GM18867 (cell line): ENCODE data around the gene PES1.
A peak's percentile ranks its signal among the peaks of the same experiment; 100 is the strongest.
"Not testable (repeated sequence)": the region's sequence is repeated elsewhere in the genome, so short reads cannot be mapped to it uniquely, and the experiment has no call there.

ENCODE experiments used
- ATAC-seq: cut with Tn5 transposase; IDR thresholded peaks from one replicate; pipeline ENCODE4 v1.9.1; 2021; ENCODE audit warnings: mild to moderate bottlenecking, moderate library complexity; ENCODE audit not compliant: unreplicated experiment

PES1 gene

DNA sequence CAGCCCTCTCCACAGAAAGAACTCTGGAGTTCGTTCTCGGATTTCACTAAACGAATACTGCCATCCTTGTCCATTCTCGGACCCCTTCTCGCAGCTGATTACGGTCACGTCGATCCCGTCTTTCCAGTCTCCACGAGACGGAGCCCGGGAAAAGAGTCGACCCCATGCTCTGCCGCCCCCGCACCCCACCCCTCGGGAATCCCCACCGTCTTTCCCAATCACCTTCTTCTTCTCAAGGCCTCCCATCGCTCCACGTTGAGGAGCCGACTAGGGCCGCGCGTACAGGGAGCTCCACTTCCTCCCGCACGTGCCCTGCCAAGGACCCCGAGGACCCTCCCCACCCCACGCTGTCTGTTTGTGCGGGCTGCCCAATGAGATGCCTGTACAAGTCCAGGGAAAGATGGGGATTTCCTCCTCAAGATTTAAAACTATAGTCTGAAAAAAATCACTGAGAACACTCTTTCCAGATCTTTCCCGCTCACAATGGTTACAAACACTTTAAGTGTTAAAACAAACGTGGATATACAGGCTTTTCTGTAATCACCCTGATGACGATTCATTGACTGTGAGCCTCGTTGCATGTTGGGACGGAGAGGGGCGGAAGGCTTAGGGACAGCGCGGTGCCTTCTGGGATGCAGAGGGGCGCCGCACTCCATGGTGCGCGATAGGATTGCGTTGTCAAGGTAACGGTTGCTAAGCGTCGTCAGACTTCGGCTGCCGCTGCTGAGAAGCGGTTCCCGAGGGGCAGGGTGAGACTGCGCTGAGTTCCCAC, at the start of gene PES1:
Gene PES1 (minus strand): TSS at position 323 of the 772 bp plus-strand sequence. CDS start 77 bp downstream, at position 246.
- ATAC-seq, result peak; percentile 98

DNA sequence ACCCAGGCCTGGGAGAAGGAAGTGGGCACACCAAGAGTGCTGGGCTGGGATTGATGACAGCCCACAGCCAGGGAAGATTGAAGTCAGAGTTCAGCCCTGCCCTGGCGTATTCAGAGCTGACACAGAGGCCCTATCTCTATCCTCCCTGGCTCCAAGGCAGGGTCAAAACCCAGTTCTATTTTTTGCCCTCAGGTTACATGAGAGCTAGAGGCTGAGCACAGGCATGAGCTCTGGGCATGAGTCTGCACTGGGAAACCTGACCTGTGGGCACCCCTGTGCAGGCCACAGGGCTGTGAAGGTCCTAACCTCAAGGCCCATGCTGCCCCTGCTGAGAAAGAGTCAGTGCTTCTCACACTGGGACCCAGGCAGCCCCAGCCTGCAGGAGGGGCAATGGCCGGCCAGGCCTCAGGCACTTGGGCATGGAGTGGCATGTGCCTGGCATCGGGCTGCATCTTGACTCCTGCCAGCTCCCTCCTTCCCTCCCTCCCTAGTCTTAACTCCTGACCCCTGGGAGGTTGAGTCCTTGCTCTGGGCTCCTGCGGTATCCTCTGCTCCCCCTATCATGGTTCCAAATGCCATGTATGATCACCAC, 49.2 kb upstream of the PES1 start:
- ATAC-seq, result no peak

DNA sequence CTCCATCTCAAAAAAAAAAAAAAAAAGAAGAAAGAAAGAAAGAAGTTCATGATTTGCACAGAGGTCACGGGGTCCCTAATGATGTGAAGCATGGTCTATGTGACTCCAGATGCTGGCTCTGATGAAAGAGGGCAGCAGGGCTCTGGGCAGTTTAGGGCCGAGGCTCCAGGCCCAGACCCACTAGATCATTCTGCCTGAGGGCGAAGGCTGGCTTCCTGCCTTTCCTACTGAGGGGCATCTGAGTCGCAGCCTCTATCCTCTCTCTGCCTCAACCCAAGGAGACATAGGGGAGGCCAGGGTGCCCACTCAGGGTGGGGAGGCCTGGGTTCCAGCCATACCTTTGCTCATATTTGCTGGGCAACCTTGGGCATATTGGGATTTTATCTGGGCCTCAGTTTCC, 48.7 kb upstream of the PES1 start:
- ATAC-seq, result no peak

DNA sequence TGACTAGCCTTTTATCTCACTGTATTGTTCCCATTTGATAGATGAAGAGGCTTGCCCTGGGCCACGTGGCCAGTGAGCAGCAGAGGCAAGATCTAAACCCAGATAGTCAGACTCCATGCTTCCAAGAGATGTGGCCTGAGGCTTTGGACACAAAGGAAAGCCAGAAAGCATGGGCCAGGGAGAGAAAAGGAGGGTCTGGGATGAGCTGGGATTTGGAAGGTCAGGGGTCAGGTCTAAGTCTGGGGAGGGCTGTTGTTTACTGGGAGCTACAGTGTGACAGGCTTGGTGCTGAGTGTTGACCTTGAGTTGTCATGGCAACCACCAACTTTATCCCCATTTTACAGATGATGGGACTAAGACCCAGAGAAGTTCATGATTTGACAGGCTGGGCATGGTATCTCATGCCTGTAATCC, 46.0 kb upstream of the PES1 start:
- ATAC-seq, result no peak

DNA sequence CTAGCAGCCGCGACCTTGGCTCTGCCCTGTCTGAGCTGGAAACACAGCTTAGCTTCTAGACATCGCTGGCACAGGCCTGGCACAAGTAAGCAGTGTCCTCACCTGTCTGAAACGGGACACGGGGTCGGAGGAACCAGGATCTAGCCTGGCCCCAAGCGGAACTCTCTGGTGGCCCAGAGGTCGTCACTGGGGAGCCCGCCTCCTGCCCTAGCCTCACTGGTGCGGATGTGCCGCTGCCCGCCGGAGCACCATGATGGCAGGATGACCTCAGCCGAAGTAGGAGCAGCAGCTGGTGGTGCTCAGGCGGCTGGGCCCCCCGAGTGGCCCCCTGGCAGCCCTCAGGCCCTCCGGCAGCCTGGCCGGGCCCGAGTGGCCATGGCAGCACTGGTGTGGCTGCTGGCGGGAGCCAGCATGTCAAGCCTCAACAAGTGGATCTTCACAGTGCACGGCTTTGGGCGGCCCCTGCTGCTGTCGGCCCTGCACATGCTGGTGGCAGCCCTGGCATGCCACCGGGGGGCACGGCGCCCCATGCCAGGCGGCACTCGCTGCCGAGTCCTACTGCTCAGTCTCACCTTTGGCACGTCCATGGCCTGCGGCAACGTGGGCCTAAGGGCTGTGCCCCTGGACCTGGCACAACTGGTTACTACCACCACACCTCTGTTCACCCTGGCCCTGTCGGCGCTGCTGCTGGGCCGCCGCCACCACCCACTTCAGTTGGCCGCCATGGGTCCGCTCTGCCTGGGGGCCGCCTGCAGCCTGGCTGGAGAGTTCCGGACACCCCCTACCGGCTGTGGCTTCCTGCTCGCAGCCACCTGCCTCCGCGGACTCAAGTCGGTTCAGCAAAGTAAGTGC, 44.7 kb upstream of the PES1 start:
- ATAC-seq, result no peak

DNA sequence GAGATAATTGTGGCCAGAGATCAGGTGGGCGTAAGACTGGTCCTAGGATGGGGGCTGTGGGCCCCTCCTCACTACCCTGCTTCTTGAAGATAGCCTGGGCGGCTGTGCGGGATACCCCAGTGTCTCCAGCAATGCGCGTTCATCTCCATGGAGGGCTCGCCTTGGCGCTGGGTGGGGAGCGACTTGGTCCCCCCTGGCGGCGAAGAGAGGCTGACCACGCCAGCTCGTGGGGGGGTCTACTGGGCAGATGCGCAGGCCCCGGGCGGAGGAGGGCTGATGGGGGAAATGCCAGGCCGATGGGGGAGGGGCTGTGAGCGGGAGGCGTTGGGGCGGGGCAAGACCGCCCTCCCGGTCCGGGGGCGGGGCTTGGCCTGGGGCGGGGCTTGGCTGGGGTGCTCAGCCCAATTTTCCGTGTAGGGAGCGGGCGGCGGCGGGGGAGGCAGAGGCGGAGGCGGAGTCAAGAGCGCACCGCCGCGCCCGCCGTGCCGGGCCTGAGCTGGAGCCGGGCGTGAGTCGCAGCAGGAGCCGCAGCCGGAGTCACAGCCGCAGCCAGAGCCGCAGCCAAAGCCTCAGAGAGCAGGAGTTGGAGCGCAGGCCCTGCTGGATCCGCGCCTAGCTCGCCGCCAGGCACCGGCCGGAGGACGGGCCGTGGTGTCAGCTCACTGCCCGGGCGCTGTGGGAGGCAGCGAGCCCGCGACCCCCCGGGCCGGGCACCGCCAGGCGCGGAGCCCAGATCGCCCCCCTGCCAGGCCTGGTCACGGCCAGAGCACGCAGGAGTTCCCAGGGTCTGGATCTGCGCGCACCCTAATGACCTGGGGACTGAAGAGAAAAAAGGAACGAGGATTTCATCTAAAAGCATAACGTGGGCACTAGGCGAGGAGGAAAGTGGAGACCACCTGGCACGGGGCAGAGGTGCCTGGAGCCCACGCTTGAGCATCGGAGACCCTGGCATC, 43.8 kb upstream of the PES1 start, which contains the start of gene SLC35E4:
Gene SLC35E4 (plus strand): TSS at position 509 of the 953 bp plus-strand sequence. CDS start 670 bp downstream, outside the sequence.
- ATAC-seq, result peak; percentile 68

DNA sequence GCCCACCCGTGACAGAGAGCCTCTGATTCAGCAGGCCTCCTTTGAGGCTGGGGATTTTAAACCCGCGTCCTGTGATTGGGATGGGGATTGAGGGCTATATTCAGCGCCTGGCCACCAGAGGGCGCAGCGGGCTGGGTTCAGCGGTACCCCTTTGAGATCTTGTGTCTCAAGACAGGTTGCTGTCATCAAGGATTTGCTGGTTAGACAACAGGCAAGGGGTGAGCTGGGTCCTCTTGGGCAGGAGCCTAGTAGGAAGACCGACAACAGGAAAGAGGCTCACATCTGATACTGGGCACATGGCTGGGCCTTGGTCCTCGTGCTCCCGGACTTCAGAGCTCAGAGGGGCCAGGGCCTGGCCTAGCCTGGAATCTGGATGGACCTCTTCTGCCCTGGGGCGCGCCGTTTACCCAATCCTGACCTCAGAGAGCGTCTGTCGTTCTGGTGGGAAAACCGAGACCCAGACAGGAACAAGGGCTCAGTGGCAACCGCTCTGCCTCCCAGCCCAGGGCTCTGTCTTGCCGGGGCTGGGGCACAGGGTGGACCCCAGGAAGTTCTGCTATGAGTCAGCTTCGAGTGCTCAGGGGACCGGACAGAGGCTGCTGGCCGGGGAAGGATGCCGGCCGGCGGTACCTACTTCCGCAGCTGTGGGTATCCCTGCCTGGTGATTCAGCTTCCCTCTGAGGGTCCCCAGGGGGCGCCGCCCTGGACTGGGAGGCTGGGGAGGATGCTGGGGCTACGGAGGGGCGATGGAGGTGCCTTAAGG, 42.9 kb upstream of the PES1 start:
- ATAC-seq, result peak; percentile 47

DNA sequence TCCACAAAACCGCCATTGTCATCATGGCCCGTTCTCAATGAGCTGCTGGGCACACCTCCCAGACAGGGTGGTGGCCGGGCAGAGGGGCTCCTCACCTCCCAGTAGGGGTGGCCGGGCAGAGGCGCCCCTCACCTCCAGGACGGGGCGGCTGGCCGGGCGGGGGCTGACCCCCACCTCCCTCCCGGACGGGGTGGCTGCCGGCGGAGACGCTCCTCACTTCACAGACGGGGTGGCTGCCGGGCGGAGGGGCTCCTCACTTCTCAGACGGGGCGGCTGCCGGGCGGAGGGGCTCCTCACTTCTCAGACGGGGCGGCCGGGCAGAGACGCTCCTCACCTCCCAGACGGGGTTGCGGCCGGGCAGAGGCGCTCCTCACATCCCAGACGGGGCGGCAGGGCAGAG, 39.8 kb upstream of the PES1 start:
- not testable (repeated sequence) for ATAC-seq

DNA sequence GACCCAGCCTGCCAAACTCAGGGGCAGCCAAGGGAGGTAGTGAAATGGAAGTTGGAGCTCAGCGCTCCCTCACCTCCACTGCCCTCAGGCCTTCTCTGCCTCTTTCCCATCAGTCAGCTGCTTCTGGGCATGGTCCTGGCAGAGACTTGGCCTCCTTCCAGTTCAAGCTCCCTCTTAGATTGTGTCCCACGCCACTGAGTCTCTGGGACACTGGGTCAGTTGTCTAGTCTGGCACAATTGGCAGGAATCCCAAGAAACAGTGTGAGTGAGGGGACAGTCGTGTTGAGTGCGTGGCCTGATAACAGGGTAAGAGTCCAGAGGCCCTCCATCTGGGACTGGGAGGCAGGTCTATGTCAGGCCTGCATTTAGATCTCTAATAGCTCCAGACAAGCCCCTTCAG, 36.8 kb upstream of the PES1 start:
- no peak for ATAC-seq

DNA sequence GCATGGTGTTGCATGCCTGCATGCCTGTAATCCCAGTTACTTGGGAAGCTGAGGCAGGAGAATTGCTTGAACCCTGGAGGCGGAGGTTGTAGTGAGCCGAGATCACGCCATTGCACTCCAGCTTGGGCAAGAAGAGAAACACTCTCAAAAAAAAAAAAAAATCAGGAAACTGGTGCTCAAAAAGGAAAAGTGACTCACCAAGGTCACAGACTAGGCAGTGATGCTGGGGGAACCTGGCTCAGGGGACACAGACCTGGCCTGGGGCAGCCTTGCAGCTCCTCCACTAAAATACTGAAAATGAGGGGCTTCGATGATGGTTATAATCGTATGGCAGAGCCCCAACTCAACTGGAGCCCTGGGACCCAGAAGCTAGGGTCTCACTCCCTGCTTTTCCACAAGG, 35.8 kb upstream of the PES1 start:
- no peak for ATAC-seq

DNA sequence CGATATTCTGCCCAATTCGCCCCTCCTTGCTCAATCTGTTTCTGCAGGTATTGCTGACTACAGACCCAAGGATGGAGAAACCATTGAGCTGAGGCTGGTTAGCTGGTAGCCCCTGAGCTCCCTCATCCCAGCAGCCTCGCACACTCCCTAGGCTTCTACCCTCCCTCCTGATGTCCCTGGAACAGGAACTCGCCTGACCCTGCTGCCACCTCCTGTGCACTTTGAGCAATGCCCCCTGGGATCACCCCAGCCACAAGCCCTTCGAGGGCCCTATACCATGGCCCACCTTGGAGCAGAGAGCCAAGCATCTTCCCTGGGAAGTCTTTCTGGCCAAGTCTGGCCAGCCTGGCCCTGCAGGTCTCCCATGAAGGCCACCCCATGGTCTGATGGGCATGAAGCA, 34.7 kb upstream of the PES1 start:
- no peak for ATAC-seq

DNA sequence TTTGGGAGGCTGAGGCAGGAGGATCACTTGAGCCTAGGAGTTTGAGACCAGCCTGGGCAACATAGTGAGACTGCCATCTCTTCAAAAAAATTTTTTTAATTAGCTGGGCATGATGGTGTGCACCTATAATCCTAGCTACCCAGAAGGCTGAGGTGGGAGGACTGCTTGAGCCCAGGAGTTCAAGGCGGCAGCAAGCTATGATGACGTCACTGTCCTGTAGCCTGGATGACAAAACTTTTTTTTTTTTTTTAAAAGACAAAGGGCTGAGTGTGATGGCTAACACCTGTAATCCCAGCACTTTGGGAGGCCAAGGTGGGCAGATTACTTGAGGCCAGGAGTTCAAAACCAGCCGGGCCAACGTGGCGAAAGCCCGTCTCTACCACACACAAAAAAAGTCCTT, 28.2 kb upstream of the PES1 start:
- ATAC-seq, result not testable (repeated sequence)

DNA sequence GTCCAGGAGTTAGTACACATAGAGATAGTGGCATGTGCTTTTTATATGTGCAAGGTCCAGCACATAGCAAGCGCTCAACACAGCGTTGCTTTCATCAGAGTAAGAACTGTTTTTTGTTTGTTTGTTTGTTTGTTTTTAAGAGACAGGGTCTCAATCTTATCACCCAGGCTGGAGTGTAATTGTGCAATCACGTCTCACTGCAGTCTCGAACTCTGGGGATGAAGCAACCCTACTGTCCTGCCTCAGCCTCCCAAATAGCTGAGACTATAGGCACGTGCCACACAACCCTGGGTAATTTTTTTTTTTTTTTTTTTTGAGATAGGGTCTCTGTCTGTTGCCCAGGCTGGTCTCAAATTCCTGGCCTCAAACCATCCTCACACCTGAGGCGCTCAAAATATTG, 26.1 kb upstream of the PES1 start:
- no peak for ATAC-seq

DNA sequence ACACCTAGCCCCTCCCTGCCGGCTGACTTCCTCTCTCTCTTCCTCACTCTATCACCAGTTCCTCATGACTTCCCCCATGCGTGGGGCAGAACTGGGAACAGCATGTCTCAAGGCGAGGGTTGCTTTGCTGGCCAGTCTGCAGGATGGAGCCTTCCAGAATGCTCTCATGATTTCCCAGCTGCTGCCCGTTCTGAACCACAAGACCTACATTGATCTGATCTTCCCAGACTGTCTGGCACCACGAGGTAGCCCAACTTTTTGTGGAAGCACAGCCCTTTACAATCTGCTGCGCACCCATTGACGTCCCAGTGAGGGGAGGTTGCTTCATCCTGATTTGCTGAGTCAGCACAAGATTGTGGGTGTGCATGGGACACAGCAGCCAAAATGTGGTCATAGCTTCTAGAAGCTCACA, 23.8 kb upstream of the PES1 start:
- no peak for ATAC-seq

DNA sequence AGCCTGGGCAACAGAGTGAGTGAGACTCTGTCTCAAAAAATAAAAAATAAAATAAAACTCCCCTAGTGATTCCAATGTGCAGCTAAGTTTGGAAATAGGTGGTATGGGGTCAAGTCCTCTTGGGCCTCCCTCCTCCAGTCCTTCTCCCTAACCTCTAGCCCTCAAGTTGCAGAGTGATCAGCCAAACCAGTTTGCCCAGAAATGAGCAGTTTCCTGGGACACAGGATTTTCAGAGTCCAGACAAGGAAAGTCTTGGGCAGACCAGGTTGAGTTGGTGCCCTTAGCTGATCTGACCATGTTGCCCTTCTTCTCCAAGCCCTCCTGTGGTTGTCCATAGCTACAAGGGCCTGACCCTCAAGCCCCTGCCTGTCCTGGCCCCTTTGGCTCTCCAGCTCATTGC, 23.2 kb upstream of the PES1 start:
- ATAC-seq, result no peak

DNA sequence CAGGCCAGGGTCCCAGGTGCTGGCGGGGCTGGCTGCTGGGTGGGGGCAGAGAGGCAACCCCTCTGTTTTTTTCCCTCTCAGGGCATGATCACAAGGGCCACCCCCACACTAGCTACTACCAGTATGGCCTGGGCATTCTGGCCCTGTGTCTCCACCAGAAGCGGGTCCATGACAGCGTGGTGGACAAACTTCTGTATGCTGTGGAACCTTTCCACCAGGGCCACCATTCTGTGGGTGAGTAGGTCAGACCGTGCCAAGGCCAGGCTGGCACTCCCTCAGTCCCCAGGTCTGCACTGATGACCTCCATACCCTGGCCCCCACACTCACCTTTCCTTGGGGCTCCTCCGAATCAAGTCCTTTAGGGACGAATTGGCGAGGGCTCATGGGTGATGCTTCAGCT, 22.6 kb upstream of the PES1 start:
- no peak for ATAC-seq

DNA sequence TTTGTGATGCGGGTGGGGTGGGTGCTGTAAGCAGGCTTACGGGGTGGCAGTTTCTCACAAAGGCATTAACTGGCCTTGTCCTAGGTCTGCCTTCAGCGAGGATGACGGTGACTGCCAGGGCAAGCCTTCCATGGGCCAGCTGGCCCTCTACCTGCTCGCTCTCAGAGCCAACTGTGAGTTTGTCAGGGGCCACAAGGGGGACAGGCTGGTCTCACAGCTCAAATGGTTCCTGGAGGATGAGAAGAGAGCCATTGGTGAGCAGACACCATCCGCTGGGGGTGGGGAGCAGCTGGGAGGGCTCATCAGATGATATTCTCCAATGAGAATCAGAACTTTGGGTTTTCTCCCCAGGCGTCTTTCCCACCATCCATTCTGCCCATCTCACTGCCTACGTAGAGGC, 21.1 kb upstream of the PES1 start:
- ATAC-seq, result no peak

DNA sequence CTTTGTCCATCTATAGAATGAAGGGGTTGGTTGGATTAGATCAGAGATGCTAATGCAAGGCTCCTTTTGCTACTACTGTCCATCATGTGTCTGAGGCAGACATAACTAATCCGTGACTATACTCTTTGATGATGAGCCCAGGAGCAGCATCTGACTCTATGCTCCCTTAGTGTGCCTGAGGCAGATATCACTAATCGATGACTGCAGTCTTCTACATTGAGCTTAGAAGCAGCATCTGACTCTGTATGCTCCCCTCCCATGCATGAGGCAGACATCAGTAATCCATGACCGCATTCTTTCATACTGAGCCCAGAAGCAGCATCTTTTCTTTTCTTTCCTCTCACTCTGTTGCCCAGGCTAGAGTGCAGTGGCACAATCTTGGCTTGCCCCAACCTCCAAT, 19.5 kb upstream of the PES1 start:
- ATAC-seq, result no peak

DNA sequence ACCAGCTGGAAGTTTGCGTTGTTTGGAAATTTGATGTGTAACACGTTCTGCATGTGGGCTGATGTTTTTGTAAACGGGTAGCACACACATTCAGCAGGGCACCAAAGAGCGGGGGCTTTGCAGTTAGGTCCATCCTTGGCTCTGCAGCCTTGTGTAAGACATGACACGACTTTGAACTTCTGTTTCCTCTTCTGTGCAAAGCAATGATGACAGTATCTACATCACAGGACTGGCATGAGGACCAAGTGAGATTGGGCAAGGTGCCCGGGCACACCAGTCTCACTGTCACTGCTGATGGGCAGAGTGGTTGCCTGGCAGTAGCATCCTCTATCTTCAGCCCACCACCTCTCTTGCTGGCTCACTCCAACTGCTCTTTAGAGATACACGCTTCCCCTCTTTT, 18.6 kb upstream of the PES1 start:
- ATAC-seq, result no peak
